ENCODE data around the gene JARID2. TPM values are rescaled to one million over a fixed set of nuclear protein-coding genes. Genes with fewer than 3 reads are reported as not detected.
A peak's percentile ranks its signal among the peaks of the same experiment; 100 is the strongest.

JARID2 gene
- total and polyA plus RNA-seq, 2 of the 8 experiments (the other 6 are each of a cell fraction or from before 2014, with no cell fraction given), result 60.1 to 239 TPM

DNA sequence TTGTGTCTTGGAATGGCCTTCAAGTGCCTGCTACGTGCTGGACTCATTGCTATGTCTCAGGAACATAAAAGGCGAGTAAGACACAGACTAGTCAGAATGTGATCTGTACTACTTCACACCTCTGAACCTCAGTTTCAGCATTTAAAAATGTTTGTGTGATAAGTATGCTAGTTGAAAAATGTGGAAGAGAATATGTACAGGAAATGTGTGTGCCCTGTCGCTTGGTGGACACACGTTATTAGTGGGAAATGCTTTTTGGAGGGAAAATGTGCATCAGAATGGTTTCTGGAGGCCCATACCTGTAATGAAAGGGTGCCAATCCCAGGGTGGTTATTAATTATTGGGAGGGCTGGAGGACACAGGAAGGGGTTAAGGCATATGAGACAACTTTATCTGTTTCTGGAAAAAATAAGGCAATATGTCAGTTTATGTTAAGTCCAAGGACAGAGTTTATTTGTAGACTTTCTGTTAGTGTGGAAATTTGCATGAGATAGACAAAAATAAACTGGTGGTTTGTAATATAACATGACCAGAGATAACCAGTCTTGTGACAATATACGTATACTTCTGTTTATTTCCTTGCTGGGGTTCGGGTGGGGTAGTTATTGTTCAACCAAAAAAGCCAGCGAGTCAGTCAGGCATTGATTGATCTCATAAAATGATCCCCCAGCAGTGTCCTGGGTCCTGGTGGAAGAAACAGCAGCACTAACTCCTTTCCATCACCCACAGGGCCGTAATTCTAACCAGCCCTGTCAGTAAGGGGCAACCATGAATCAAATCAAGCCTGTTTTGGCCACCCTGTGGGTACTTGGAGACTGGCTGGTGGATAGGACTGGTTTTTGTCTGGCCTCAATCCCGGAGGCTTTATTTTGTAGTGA, 117.9 kb downstream of the JARID2 start:
- H3K79me2 ChIP-seq (ENCODE audit: control insufficient read depth in 1 of 2, insufficient read depth in 2 of 2, low read length in 2 of 2), result peaks cover 89 to 100% of the 10 kb centered on the region in 2 experiments
- no peak overlapping the region for H4K8ac ChIP-seq (ENCODE audit: extremely low read depth, insufficient read depth, low read length)
- H2BK5ac ChIP-seq (ENCODE audit: low read depth, low read length), result no peak overlapping the region
- H3K36me3 ChIP-seq (ENCODE audit: control insufficient read depth in 2 of 4, insufficient read depth in 4 of 4, low read length in 3 of 4), result peaks cover 0 to 6% (median under 1%) of the 10 kb centered on the region in 4 experiments; a peak in 3 of 8 replicates
- no peak overlapping the region for H3K18ac ChIP-seq (ENCODE audit: extremely low read depth, low read length)
- no peak overlapping the region for H3K9ac ChIP-seq (replicated peaks in 1 of 4; ENCODE audit: extremely low read depth in 1 of 4, low read depth in 3 of 4, low read length in 3 of 4)
- no peak overlapping the region for H3K14ac ChIP-seq (ENCODE audit: insufficient read length)
- ChIA-PET CTCF (ENCODE audit: partially characterized antibody) (no interaction called here), POLR2A (ENCODE audit: partially characterized antibody) (no interaction called here)
- H4K5ac ChIP-seq (ENCODE audit: insufficient read length, low read depth, low read length), result no peak overlapping the region
- no peak for DNase-seq (ENCODE audit: low read depth in 1 of 2, low spot score in 2 of 2)
- H3K56ac ChIP-seq (replicated peaks; ENCODE audit: insufficient read length, low read depth, low read length), result no peak overlapping the region
- H3K23ac ChIP-seq (ENCODE audit: insufficient read length), result peak overlapping the region; percentile 92
- peak; percentile 44; the same call in 1 of the 2 replicates for TF ChIP-seq POLR2AphosphoS5 (IDR thresholded peaks at IDR 0.05; ENCODE audit: low read depth, low read length)
- TF ChIP-seq CHD2 (IDR thresholded peaks at IDR 0.05; ENCODE audit: low read length), result no peak
- TF ChIP-seq BRCA1 (IDR thresholded peaks at IDR 0.05; ENCODE audit: low read depth, low read length), result no peak
- TF ChIP-seq YY1 (IDR thresholded peaks at IDR 0.05; ENCODE audit: low read depth, low read length), result no peak
- H2AK5ac ChIP-seq (ENCODE audit: low read depth, low read length), result no peak overlapping the region
- H2BK15ac ChIP-seq (ENCODE audit: low read length), result no peak overlapping the region
- no peak overlapping the region for H2BK12ac ChIP-seq (ENCODE audit: low read depth, low read length)
- 74% methylated on average over 9 of the region's 9 CpGs; no CpG with 5 or more reads in 1 of the 2 experiments for WGBS, 2 experiments (ENCODE audit: extremely low coverage in 1 of 2, insufficient coverage in 1 of 2, insufficient read length in 1 of 2, insufficient replicate concordance in 2 of 2, low coverage in 1 of 2, low lambda C conversion rate in 2 of 2, missing lambda C conversion rate in 1 of 2)
- H3K4ac ChIP-seq (replicated peaks; ENCODE audit: insufficient read length, low read depth, low read length), result no peak overlapping the region
- H3K4me3 ChIP-seq (ENCODE audit: extremely low read depth in 1 of 4, insufficient read depth in 2 of 4, low read depth in 3 of 4, low read length in 4 of 4), result no peak overlapping the region
- peaks cover 21% of the 10 kb centered on the region for H3K79me1 ChIP-seq (ENCODE audit: low read depth, low read length)
- H3K23me2 ChIP-seq (ENCODE audit: low read depth, low read length), result no peaks in the 10 kb centered on the region
- no peak overlapping the region for H2BK20ac ChIP-seq (ENCODE audit: low read length)
- no peaks in the 10 kb centered on the region for H3K27me3 ChIP-seq (replicated peaks in 1 of 4; ENCODE audit: control insufficient read depth in 3 of 4, extremely low read depth in 1 of 4, insufficient read depth in 3 of 4, low read length in 3 of 4)
- H3K27ac ChIP-seq (ENCODE audit: low read depth, low read length), result no peak overlapping the region
- no peak overlapping the region for H4K91ac ChIP-seq (replicated peaks; ENCODE audit: insufficient read length, low read length)
- peaks cover 69 to 74% of the 10 kb centered on the region in 2 experiments for H4K20me1 ChIP-seq (replicated peaks in 1 of 2; ENCODE audit: control insufficient read depth in 1 of 2, insufficient read depth in 2 of 2, low read length in 2 of 2)
- H3K4me2 ChIP-seq (ENCODE audit: insufficient read depth in 1 of 2, low read depth in 2 of 2, low read length in 2 of 2), result peak overlapping the region; percentile 1 to 19; a peak in 1 of 4 replicates
- H2AFZ ChIP-seq (ENCODE audit: low read length), result no peak overlapping the region
- H3K9me3 ChIP-seq (ENCODE audit: insufficient read depth in 2 of 2, low read depth in 1 of 2, low read length in 1 of 2), result no peaks in the 10 kb centered on the region
- FAIRE-seq, result peak; percentile 13
- H2BK120ac ChIP-seq (replicated peaks; ENCODE audit: low read depth, low read length), result no peak overlapping the region
- peaks cover 23 to 58% (median 43%) of the 10 kb centered on the region in 4 experiments for H3K4me1 ChIP-seq (replicated peaks in 1 of 4; ENCODE audit: control insufficient read depth in 3 of 4, insufficient read depth in 4 of 4, low read length in 3 of 4)
